DOHH2 (cell line): ENCODE results near the gene BLID.

Experiments used
- H3F3A ChIP-seq: fragments of 200-600 bp; sonication (generic), shearing (Covaris generic); 2 replicates; pipeline ENCODE4 v1.6.0; 2016; ENCODE audit warnings: antibody characterized with exemption, mild to moderate bottlenecking; ENCODE audit not compliant: control insufficient read depth, insufficient read depth
- H3K27ac ChIP-seq: fragments of 200-600 bp; sonication (generic); 2 replicates; pipeline ENCODE4 v1.5.1; 2014; ENCODE audit warnings: low read depth, mild to moderate bottlenecking, low read length, moderate library complexity
- H3K27me3 ChIP-seq: fragments of 200-600 bp; sonication (generic); 2 replicates; pipeline ENCODE4 v1.6.1; 2014; ENCODE audit warnings: mild to moderate bottlenecking, low read length, mixed read lengths; ENCODE audit not compliant: control insufficient read depth
- H3K36me3 ChIP-seq: fragments of 200-600 bp; sonication (generic); 2 replicates; pipeline ENCODE4 v1.6.1; 2014; ENCODE audit warnings: mild to moderate bottlenecking, low read length, moderate library complexity, mixed read lengths; ENCODE audit not compliant: control insufficient read depth
- H3K4me1 ChIP-seq: fragments of 200-600 bp; sonication (generic); 2 replicates; pipeline ENCODE4 v1.6.1; 2014; ENCODE audit warnings: mild to moderate bottlenecking, low read length, mixed read lengths; ENCODE audit not compliant: control insufficient read depth
- H3K4me2 ChIP-seq: fragments of 200-600 bp; sonication (generic); 2 replicates; pipeline ENCODE4 v1.6.0; 2014; ENCODE audit warnings: mild to moderate bottlenecking, low read length, moderate library complexity
- H3K4me3 ChIP-seq: fragments of 200-600 bp; sonication (generic); 2 replicates; pipeline ENCODE4 v1.5.1; 2014; ENCODE audit warnings: mild to moderate bottlenecking, low read length, mixed read lengths
- H3K79me2 ChIP-seq: fragments of 200-600 bp; sonication (generic); 2 replicates; pipeline ENCODE4 v1.6.1; 2014; ENCODE audit warnings: mild to moderate bottlenecking, low read length, mixed read lengths; ENCODE audit not compliant: control insufficient read depth
- H3K9me2 ChIP-seq: fragments of 200-600 bp; sonication (generic); replicated peaks from 2 replicates; pipeline ENCODE4 v1.6.1; 2014; ENCODE audit warnings: mild to moderate bottlenecking, low read length, mixed read lengths; ENCODE audit not compliant: control insufficient read depth
- H3K9me3 ChIP-seq: fragments of 200-600 bp; sonication (generic); 2 replicates; pipeline ENCODE4 v1.6.1; 2014; ENCODE audit warnings: antibody characterized with exemption, low read length, mixed read lengths; ENCODE audit not compliant: control insufficient read depth, insufficient read depth
- H4K20me1 ChIP-seq: fragments of 200-600 bp; sonication (generic); 2 replicates; pipeline ENCODE4 v1.6.0; 2014; ENCODE audit warnings: low read depth, mild to moderate bottlenecking, antibody characterized with exemption, low read length, moderate library complexity; ENCODE audit not compliant: control insufficient read depth, insufficient read depth
- CTCF ChIP-seq: fragments of 200-600 bp; sonication (generic); IDR thresholded peaks from one replicate; pipeline ENCODE4 v1.5.1; 2014; ENCODE audit warnings: antibody characterized with exemption, mild to moderate bottlenecking, low read depth, low read length; ENCODE audit not compliant: poor library complexity, severe bottlenecking
- EZH2phosphoT487 ChIP-seq: fragments of 200-600 bp; sonication (generic); IDR thresholded peaks from 2 replicates; pipeline ENCODE4 v1.6.1; 2017; ENCODE audit warnings: borderline replicate concordance, mild to moderate bottlenecking, antibody characterized with exemption, low read length, moderate library complexity, mixed read lengths

BLID gene

DNA sequence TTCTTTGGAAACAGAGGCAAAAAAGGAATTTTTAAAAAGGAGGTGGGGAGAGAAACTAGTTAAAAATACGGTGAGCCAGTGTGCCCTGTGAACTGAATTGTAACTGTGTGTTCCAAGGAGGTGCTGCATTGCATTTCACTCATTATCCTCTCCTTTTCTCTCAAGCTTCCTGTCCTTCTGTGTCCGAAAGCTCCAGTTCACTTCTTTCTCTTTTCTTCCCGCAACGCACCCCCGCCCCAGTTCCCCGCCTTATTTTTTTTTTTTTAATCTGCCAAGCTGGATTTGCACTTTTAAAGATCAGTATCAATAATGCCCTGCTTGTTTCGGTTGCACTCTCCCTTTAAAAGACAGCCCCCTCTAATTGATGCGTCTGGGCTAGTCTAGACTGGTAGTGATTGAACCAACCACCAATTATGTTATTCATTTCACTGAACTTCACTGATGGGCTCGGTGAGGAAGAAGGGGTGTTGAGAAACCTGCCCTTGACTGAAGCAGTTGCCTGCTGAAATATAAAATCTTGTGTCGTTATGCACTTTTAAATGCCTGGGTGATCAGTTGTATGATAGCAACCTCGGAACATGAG lies 18.5 kb downstream of the BLID start:
- TF ChIP-seq CTCF: no peak
- TF ChIP-seq EZH2phosphoT487: no peak
- H3K79me2 ChIP-seq: no peaks in the 10 kb centered on the region
- no peaks in the 10 kb centered on the region for H3K9me3 ChIP-seq
- H3K4me3 ChIP-seq: no peak overlapping the region
- no peaks in the 10 kb centered on the region for H3K9me2 ChIP-seq
- peaks cover 18% of the 10 kb centered on the region for H3K27me3 ChIP-seq
- no peaks in the 10 kb centered on the region for H4K20me1 ChIP-seq
- no peaks in the 10 kb centered on the region for H3K36me3 ChIP-seq
- no peak overlapping the region for H3K27ac ChIP-seq
- H3K4me1 ChIP-seq: no peaks in the 10 kb centered on the region
- no peaks in the 10 kb centered on the region for H3F3A ChIP-seq
- no peak overlapping the region for H3K4me2 ChIP-seq

DNA sequence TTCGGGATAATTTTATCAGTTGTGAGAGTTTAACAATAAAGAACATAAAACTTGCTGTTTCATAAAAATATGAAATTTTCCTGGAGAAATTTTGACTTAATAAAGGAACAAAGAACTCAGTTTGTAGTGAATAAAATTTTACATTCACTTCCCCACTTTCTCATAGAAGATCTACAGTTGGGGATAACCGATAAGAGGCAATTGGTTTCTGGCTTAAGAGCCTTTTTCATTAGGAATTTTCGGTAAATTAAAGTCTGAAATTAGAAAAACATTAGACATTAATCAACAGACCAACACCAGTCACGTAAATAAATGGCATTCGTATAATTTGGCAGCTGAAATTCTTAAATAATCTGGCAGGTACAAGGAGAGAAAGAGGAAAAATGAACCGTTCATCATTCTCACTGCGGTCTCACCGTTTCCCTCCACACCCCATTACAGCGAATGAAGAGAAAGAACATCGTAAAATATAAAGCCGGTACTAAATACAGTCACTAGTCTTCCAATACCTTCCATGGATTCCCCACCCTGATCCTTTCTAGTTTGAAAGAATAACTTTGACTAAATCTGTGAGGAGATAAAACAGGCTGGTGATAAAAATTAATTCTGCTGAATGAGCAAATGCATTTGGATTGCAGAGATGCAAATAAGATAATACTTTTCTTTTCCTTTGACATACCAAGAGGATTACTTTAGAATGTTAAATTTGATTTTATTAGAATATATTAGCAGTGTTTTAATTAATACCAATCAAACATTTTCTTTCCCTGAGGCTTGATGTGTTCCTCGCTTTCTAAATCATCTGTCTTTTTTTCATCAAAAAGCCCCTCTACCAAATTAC lies 19.5 kb downstream of the BLID start:
- no peak for TF ChIP-seq EZH2phosphoT487
- Histone ChIP-seq H3K27me3 (peaks cover 13% of the 10 kb centered on the region), H3K36me3 (no peaks in the 10 kb centered on the region), H4K20me1 (no peaks in the 10 kb centered on the region), H3K4me1 (no peaks in the 10 kb centered on the region), H3K27ac (no peak overlapping the region), H3K9me3 (no peaks in the 10 kb centered on the region), H3K4me2 (no peak overlapping the region), H3K4me3 (no peak overlapping the region), H3K9me2 (no peaks in the 10 kb centered on the region), H3F3A (no peaks in the 10 kb centered on the region), H3K79me2 (no peaks in the 10 kb centered on the region)

DNA sequence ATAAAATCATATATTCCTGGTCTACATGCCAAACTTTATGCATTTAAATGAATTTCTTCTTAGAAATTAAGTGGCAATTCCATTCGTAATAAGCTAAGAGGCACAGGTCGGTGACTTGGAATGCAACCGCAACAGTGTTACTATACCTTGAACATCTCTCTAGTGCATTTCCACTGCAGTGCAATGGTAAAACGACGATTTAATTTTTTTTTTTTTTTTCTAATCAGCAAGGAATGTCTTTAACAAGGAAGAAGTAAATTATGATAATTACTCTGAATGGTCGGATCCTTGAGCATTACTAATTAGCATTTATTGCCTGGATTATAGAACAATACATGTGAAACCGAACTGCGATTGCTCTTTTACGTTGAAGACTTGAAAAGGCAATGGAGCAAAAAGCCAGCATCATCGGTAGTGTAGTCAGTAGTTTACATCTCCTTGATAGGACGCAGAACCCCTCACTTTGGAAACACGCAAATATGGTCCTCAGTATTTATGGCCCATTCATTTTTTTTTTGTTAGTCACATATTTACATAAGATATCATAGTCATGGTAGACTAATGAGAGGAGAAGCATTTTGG lies 20.2 kb downstream of the BLID start:
- Histone ChIP-seq H3K4me3 (no peak overlapping the region), H3K27ac (no peak overlapping the region), H3K4me1 (no peaks in the 10 kb centered on the region), H3K9me3 (no peaks in the 10 kb centered on the region), H4K20me1 (no peaks in the 10 kb centered on the region), H3F3A (no peaks in the 10 kb centered on the region), H3K4me2 (no peak overlapping the region), H3K27me3 (peaks cover 12% of the 10 kb centered on the region), H3K9me2 (no peaks in the 10 kb centered on the region), H3K79me2 (no peaks in the 10 kb centered on the region), H3K36me3 (no peaks in the 10 kb centered on the region)
- no peak for TF ChIP-seq CTCF
- no peak for TF ChIP-seq EZH2phosphoT487

- Histone ChIP-seq H3K4me3 (no peak overlapping the region), H3K79me2 (no peaks in the 10 kb centered on the region), H4K20me1 (no peaks in the 10 kb centered on the region), H3F3A (no peaks in the 10 kb centered on the region), H3K9me3 (no peaks in the 10 kb centered on the region), H3K27ac (no peak overlapping the region), H3K9me2 (no peaks in the 10 kb centered on the region), H3K27me3 (peaks cover 5% of the 10 kb centered on the region), H3K36me3 (no peaks in the 10 kb centered on the region), H3K4me1 (no peaks in the 10 kb centered on the region), H3K4me2 (no peak overlapping the region)
- TF ChIP-seq EZH2phosphoT487 (no peak), CTCF (no peak)
Observed at GRCh38 chr11:122094836-122095235, 21.2 kb downstream of the BLID start.
